DND-41 (cell line): Measurements from ENCODE around the gene NFKB1.

Experiments
- ATAC-seq: fragments of 200-7000 bp; cut with Tn5 transposase; 3 replicates; pipeline ENCODE4 v1.9.1; 2021; ENCODE audit warnings: low read depth; ENCODE audit not compliant: insufficient read depth
- DNase-seq: peaks from one replicate; pipeline ENCODE4 v3.0.0-alpha.2; 2020
- H2AFZ ChIP-seq: 2 replicates; pipeline ENCODE4 v1.6.0; 2012; ENCODE audit warnings: low read depth, low read length
- H3K27ac ChIP-seq: 2 replicates; pipeline ENCODE4 v1.5.1; 2012; ENCODE audit warnings: low read length, inconsistent platforms
- H3K27me3 ChIP-seq: fragments of 200-600 bp; sonication (generic); 2 replicates; pipeline ENCODE4 v1.6.0; 2012; ENCODE audit warnings: low read length, mild to moderate bottlenecking, inconsistent platforms; ENCODE audit not compliant: insufficient read depth, poor library complexity
- H3K36me3 ChIP-seq: 2 replicates; pipeline ENCODE4 v1.5.1; 2012; ENCODE audit warnings: low read length, inconsistent platforms; ENCODE audit not compliant: insufficient read depth
- H3K4me1 ChIP-seq: 2 replicates; pipeline ENCODE4 v1.5.1; 2012; ENCODE audit warnings: mild to moderate bottlenecking, low read length; ENCODE audit not compliant: insufficient read depth
- H3K4me2 ChIP-seq: 2 replicates; pipeline ENCODE4 v1.6.0; 2012; ENCODE audit warnings: mild to moderate bottlenecking, moderate library complexity, low read length, inconsistent platforms; ENCODE audit not compliant: insufficient read depth
- H3K4me3 ChIP-seq, 2 experiments: fragments of 200-600 bp in 1 of 2; shearing (Covaris generic) in 1 of 2; 2 replicates each; pipeline ENCODE4 v1.5.1; 2012 to 2016; ENCODE audit warnings: inconsistent platforms in 2 of 2, low read length in 2 of 2, mild to moderate bottlenecking in 2 of 2, low read depth in 1 of 2, moderate library complexity in 1 of 2
- H3K79me2 ChIP-seq: 2 replicates; pipeline ENCODE4 v1.6.0; 2012; ENCODE audit warnings: low read length, inconsistent platforms; ENCODE audit not compliant: insufficient read depth
- H3K9ac ChIP-seq: 2 replicates; pipeline ENCODE4 v1.6.0; 2012; ENCODE audit warnings: low read depth, mild to moderate bottlenecking, inconsistent platforms, low read length, moderate library complexity
- H3K9me3 ChIP-seq: 2 replicates; pipeline ENCODE4 v1.5.1; 2012; ENCODE audit warnings: low read length, moderate library complexity, mild to moderate bottlenecking, inconsistent platforms; ENCODE audit not compliant: insufficient read depth, severe bottlenecking
- H4K20me1 ChIP-seq: 2 replicates; pipeline ENCODE4 v1.6.0; 2012; ENCODE audit warnings: low read length; ENCODE audit not compliant: insufficient read depth
- CTCF ChIP-seq: IDR thresholded peaks from 2 replicates; pipeline ENCODE4 v1.5.1; 2012; ENCODE audit warnings: borderline replicate concordance, low read length, moderate library complexity, mild to moderate bottlenecking; ENCODE audit not compliant: poor library complexity, severe bottlenecking; ENCODE audit errors: extremely low read depth
- EZH2 ChIP-seq: IDR thresholded peaks from 3 replicates; pipeline ENCODE4 v1.6.1; 2012; ENCODE audit warnings: borderline replicate concordance, low read depth, mild to moderate bottlenecking, moderate library complexity, low read length, inconsistent platforms; ENCODE audit not compliant: severe bottlenecking

The NFKB1 gene

GRCh38 chr4:102601586-102602227 is 100.5 kb downstream of the NFKB1 start:
- peaks cover 67% of the 10 kb centered on the region for H3K36me3 ChIP-seq
- DNase-seq, result no peak

DNA sequence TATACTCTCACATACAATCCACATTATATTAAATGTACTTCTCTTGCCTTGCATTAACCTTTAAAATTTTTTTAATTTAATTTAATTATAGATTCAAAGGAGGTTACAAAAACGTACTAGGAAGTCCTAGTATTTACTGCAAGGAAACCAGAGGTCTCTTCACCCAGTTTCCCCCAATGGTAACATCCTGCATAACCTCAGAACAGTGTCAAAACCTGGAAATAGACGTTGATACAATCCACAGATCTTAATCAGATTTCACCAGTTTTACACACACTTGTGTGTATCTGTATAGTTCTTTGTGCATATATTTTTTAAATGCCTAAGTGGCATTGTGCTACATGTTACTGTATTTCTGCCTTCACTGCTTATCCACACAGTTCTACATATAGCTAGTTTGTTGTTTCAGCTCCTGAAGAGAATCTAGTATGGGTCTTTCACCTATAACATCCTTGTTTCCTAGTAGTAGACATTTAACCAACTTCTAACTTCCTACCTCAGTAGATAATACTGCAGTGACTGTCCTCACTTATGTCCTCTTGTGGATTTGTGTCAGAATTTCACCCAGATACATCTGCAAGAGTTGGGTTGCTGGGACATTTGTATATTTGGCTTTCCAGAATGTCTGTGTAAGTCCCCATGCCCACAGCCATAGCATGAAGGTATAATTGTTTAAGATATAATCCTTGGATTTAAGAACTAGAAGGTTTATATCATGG is 103.2 kb downstream of the NFKB1 start:
- H3K4me3 ChIP-seq, result no peak overlapping the region

More at GRCh38 chr4:102601586-102602227, 100.5 kb downstream of the NFKB1 start:
- Histone ChIP-seq H3K27ac (no peak overlapping the region), H3K79me2 (no peaks in the 10 kb centered on the region), H4K20me1 (no peaks in the 10 kb centered on the region), H3K27me3 (no peaks in the 10 kb centered on the region), H3K4me1 (no peaks in the 10 kb centered on the region), H3K9ac (no peak overlapping the region), H2AFZ (no peak overlapping the region), H3K4me2 (no peak overlapping the region), H3K9me3 (no peaks in the 10 kb centered on the region), H3K4me3 (no peak overlapping the region)
- no peak for ATAC-seq
- TF ChIP-seq EZH2 (no peak), CTCF (no peak)

GRCh38 chr4:102606261-102606660 is 105.1 kb downstream of the NFKB1 start:
- Histone ChIP-seq H3K36me3 (peaks cover 64% of the 10 kb centered on the region), H3K4me3 (no peak overlapping the region), H3K4me2 (no peak overlapping the region), H4K20me1 (no peaks in the 10 kb centered on the region), H3K79me2 (no peaks in the 10 kb centered on the region), H3K27me3 (no peaks in the 10 kb centered on the region), H3K27ac (no peak overlapping the region), H3K4me1 (no peaks in the 10 kb centered on the region), H3K9me3 (no peaks in the 10 kb centered on the region), H3K9ac (no peak overlapping the region), H2AFZ (no peak overlapping the region)
- DNase-seq (no peak), ATAC-seq (no peak)
- TF ChIP-seq EZH2 (no peak), CTCF (no peak)

More for the DNA sequence above, 103.2 kb downstream of the NFKB1 start:
- TF ChIP-seq CTCF (no peak), EZH2 (no peak)
- H3K27ac ChIP-seq, result no peak overlapping the region
- no peaks in the 10 kb centered on the region for H4K20me1 ChIP-seq
- H3K79me2 ChIP-seq, result no peaks in the 10 kb centered on the region
- no peak for ATAC-seq
- no peaks in the 10 kb centered on the region for H3K9me3 ChIP-seq
- H3K4me1 ChIP-seq, result no peaks in the 10 kb centered on the region
- DNase-seq, result no peak
- H3K9ac ChIP-seq, result no peak overlapping the region
- no peak overlapping the region for H3K4me2 ChIP-seq
- H3K36me3 ChIP-seq, result peaks cover 62% of the 10 kb centered on the region
- H2AFZ ChIP-seq, result no peak overlapping the region
- no peaks in the 10 kb centered on the region for H3K27me3 ChIP-seq
